Thyroid gland (tissue), 4 donors: ENCODE measurements around the gene ETV3. TPM values are rescaled to one million over a fixed set of nuclear protein-coding genes. Genes with fewer than 3 reads are reported as not detected.

Source experiments
- DNase-seq, 2 donors: peaks; one replicate each; pipeline ENCODE4 v3.0.0-alpha.2; 2019
- H3K27ac ChIP-seq, 3 donors: fragments of 200-600 bp; sonication (generic); 1 replicate in 2 of 3; 2 replicates in 1 of 3; pipeline ENCODE4 v1.5.1; 2016 to 2019; ENCODE audit warnings: mild to moderate bottlenecking in 1 of 3, moderate library complexity in 1 of 3
- H3K27me3 ChIP-seq: fragments of 200-600 bp; sonication (generic); one replicate; pipeline ENCODE4 v1.5.1; 2019
- H3K36me3 ChIP-seq, 2 donors: fragments of 200-600 bp; sonication (generic); one replicate each; pipeline ENCODE4 v1.5.1; 2016 to 2019
- H3K4me1 ChIP-seq, 2 donors: fragments of 200-600 bp; sonication (generic); one replicate each; pipeline ENCODE4 v1.5.1; 2017 to 2019
- H3K4me3 ChIP-seq, 3 donors: fragments of 200-600 bp; sonication (generic); replicated peaks in 1 of 3; 1 replicate in 2 of 3; 2 replicates in 1 of 3; pipeline ENCODE4 v1.5.1; 2016; ENCODE audit warnings: mild to moderate bottlenecking in 1 of 3
- H3K9me3 ChIP-seq: fragments of 200-600 bp; sonication (generic); one replicate; pipeline ENCODE4 v1.5.1; 2017
- POLR2A ChIP-seq, 2 donors: fragments of 450-650 bp; IDR thresholded peaks; one replicate each; pipeline ENCODE4 v1.6.1; 2017; ENCODE audit warnings: antibody characterized with exemption in 2 of 2, mild to moderate bottlenecking in 2 of 2, moderate library complexity in 1 of 2
- WGBS, 2 donors: methylation state at CpG; one replicate each; pipeline ENCODE4 v1.1.5; 2017; 5-methylcytosine and 5-hydroxymethylcytosine counted together
- intact Hi-C: fragments of 100-400 bp; cut with DNase I; formaldehyde crosslinking; loops from one replicate; pipeline ENCODE4 v1.15.1; 2023
- total RNA-seq, 4 donors: library from RNA; depleted of rRNA; stranded (reverse); fragments of >200 nt; gene quantifications; one replicate each; pipeline ENCODE4 v1.2.3, GENCODE V29; 2016
- TF ChIP-seq, protein P1 (sequence below), 6 experiments: fragments of 200-600 bp in 3 of 6; fragments of 450-650 bp in 3 of 6; sonication (generic) in 3 of 6; IDR thresholded peaks; one replicate each; pipeline ENCODE4 v1.5.1; 2016 to 2019; ENCODE audit warnings: antibody characterized with exemption in 6 of 6, mild to moderate bottlenecking in 2 of 6, inconsistent platforms in 1 of 6, moderate library complexity in 1 of 6

ETV3 gene
- total RNA-seq, 4 donors from 2014 or later, result 15.7 to 24.3 (median 16.0) TPM

DNA sequence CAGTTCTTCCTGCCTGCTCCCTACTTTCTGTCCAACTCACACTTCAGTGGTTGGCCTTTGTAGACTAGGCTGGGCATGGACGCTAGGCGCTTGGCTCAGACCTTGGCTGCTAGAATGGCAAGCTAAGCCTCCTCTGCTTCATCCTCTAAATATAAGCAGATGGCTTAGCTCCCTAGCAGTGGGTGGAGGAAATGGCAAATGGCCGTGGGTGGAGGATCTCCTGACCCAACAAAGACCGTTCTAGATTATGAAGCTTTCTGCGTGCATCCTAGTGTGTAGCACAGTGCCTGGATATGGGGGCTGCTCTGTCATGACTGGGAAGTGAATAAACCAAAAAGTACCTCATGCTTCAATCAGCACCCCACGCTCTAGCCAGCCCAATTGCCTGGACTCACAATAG, 28.2 kb downstream of the ETV3 start:
- Histone ChIP-seq H3K4me1 (no peaks in the 10 kb centered on the region), H3K27ac (no peak overlapping the region), H3K36me3 (no peaks in the 10 kb centered on the region), H3K27me3 (peaks cover 4% of the 10 kb centered on the region), H3K4me3 (no peak overlapping the region), H3K9me3 (no peaks in the 10 kb centered on the region)
- no peak for TF ChIP-seq POLR2A (IDR thresholded peaks at IDR 0.05)
- TF ChIP-seq, protein P1, sequence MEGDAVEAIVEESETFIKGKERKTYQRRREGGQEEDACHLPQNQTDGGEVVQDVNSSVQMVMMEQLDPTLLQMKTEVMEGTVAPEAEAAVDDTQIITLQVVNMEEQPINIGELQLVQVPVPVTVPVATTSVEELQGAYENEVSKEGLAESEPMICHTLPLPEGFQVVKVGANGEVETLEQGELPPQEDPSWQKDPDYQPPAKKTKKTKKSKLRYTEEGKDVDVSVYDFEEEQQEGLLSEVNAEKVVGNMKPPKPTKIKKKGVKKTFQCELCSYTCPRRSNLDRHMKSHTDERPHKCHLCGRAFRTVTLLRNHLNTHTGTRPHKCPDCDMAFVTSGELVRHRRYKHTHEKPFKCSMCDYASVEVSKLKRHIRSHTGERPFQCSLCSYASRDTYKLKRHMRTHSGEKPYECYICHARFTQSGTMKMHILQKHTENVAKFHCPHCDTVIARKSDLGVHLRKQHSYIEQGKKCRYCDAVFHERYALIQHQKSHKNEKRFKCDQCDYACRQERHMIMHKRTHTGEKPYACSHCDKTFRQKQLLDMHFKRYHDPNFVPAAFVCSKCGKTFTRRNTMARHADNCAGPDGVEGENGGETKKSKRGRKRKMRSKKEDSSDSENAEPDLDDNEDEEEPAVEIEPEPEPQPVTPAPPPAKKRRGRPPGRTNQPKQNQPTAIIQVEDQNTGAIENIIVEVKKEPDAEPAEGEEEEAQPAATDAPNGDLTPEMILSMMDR (IDR thresholded peaks at IDR 0.05), result no peak
- DNase-seq, result no peak
- WGBS, 2 donors, result 78 to 83% methylated on average over 6 of the region's 6 CpGs
- intact Hi-C loops, result no loop called here

DNA sequence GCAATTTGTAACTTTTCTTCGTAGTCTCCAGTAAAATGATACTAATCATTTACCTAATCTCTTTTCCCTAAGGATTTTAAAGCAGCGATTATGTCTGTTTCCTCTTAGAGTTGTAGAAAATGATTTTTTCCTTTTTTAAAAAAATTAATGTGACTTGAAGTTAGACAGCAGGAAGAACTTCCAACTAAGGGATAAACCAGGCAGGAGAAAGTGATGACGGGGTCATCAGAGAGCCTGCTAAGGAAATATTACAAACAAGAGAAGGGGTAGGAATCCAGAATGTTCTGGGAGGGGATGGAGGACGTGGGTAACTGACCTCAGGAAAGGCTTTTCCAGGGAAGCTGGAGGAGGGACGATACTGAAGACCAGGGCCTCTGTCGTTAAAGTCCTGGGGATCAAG, 29.7 kb downstream of the ETV3 start:
- 66 to 72% methylated on average over 6 of the region's 6 CpGs for WGBS, 2 donors
- intact Hi-C loops, result no loop called here

DNA sequence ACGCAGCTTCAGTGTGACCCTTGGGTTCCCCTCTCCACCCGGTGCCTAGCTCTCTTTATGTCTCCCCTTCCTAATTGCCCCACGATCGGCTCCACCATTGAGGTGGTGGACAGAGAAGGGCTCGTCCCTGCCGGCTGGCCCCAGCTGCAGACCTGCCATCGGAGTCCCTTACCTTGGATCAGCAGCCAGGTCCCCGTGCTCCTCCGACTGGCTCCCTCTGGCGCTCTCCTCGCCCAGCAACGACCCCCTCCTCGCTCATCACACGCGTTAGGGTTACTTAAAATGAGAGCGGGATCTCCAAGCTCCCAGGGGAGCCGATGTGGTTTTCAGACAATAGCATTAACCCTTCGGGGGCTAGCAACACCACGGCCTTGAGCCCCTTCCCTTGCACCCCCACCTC, 30.5 kb downstream of the ETV3 start:
- peaks cover 4% of the 10 kb centered on the region for H3K27me3 ChIP-seq
- intact Hi-C loops, result no loop called here

More for the DNA sequence above, 29.7 kb downstream of the ETV3 start:
- no peak overlapping the region for H3K27ac ChIP-seq
- TF ChIP-seq, protein P1 (IDR thresholded peaks at IDR 0.05), result no peak
- no peak for TF ChIP-seq POLR2A (IDR thresholded peaks at IDR 0.05)
- no peaks in the 10 kb centered on the region for H3K4me1 ChIP-seq
- H3K27me3 ChIP-seq, result peaks cover 4% of the 10 kb centered on the region
- no peaks in the 10 kb centered on the region for H3K36me3 ChIP-seq
- no peaks in the 10 kb centered on the region for H3K9me3 ChIP-seq
- H3K4me3 ChIP-seq, result no peak overlapping the region
- no peak for DNase-seq

DNA sequence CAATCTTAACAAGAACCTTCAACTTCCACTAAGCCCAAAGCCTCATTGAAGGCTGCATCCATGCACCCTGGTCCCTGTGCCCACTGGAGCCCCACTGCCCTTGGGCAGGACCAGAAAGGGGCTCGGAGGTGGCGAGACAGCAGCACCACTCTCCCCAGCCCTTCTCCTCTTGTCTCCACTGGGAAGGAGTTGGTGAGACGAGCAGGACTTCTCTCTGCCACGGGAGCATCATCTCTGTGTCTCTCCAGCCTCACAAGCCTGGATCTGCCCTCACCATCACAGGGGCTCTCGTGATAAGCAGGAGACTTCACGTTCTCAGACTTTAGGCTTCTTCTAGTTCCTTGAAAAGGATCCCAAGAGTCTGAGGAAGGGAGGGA, 31.4 kb downstream of the ETV3 start:
- H3K36me3 ChIP-seq, result no peaks in the 10 kb centered on the region
- H3K27ac ChIP-seq, result no peak overlapping the region
- no peaks in the 10 kb centered on the region for H3K4me1 ChIP-seq
- peaks cover 4% of the 10 kb centered on the region for H3K27me3 ChIP-seq
- intact Hi-C loops, result no loop called here
- no peak for DNase-seq
- 68 to 88% methylated on average over 3 to 6 of the region's 6 CpGs for WGBS, 2 donors
- H3K4me3 ChIP-seq, result no peak overlapping the region
- H3K9me3 ChIP-seq, result no peaks in the 10 kb centered on the region
- no peak for TF ChIP-seq POLR2A (IDR thresholded peaks at IDR 0.05)
- TF ChIP-seq, protein P1 (IDR thresholded peaks at IDR 0.05), result no peak

More for the DNA sequence above, 30.5 kb downstream of the ETV3 start:
- Histone ChIP-seq H3K27ac (no peak overlapping the region), H3K9me3 (no peaks in the 10 kb centered on the region), H3K4me1 (no peaks in the 10 kb centered on the region), H3K4me3 (no peak overlapping the region), H3K36me3 (no peaks in the 10 kb centered on the region)
- TF ChIP-seq POLR2A (IDR thresholded peaks at IDR 0.05), result no peak
- WGBS, 2 donors, result 35 to 38% methylated on average over 19 of the region's 19 CpGs
- DNase-seq, result no peak

DNA sequence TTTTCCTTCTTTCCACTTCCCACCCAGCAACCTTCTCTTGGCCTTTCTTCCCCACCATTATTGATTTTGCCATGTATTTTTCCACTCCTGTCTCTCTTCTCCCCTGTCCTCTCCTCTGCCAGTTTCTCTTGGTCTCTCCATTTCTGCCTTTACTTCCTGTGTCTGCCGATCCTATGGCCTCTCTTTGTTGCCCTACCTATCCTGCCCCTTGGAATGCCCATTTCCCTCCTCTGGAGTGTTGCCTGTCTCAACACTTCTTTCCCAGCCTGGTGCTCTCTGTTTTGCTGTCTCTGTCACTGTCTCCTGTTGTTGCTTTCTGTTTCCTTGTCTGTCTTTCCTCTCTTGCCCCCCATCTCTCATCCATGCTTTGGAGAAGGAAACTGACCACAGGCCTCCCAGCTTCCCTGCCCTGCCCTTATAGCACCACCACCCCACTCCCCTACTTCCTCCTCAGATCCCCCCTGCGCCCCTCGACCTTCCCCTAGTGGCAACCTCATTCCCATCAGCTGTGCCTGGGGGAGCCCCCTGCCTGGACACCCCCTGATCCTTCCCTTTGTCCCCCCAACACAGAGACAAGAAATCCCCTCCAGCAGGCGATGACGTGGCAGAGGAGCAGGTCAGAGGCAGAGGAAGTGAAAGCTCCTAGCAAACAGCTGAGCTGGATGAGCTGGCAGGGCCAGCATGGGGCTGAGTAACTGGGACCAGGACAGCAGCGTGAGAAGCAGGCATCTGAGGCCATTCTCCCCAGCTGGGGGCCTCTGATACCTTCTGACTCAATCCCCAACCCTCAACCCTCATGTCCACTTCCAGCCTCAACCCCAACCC, 32.0 kb downstream of the ETV3 start:
- no peaks in the 10 kb centered on the region for H3K36me3 ChIP-seq
- no peaks in the 10 kb centered on the region for H3K4me1 ChIP-seq
- intact Hi-C loops, result no loop called here
- 52 to 57% methylated on average over 5 to 6 of the region's 6 CpGs for WGBS, 2 donors
- H3K27me3 ChIP-seq, result peaks cover 4% of the 10 kb centered on the region
- DNase-seq, result no peak
- TF ChIP-seq, protein P1 (IDR thresholded peaks at IDR 0.05), result no peak
- TF ChIP-seq POLR2A (IDR thresholded peaks at IDR 0.05), result no peak
- no peaks in the 10 kb centered on the region for H3K9me3 ChIP-seq
- H3K27ac ChIP-seq, result no peak overlapping the region
- H3K4me3 ChIP-seq, result no peak overlapping the region
